Activated CD4-positive, alpha-beta T cell treated with anti-CD3 and anti-CD28 coated beads, Interleukin-2, amount 50 U/mL, for 16 hours (primary cell): ENCODE measurements around the gene CRCP.
"Not testable (repeated sequence)": the region's sequence is repeated elsewhere in the genome, so short reads cannot be mapped to it uniquely, and the experiment has no call there.

Source experiments
- DNase-seq: peaks from one replicate; pipeline ENCODE4 v3.0.0-alpha.2; 2020

The CRCP gene

GRCh38 chr7:66162622-66163021 lies 48.0 kb downstream of the CRCP start:
- no peak for DNase-seq

GRCh38 chr7:66163186-66163610 lies 48.6 kb downstream of the CRCP start:
- no peak for DNase-seq

GRCh38 chr7:66164356-66164755 lies 49.7 kb downstream of the CRCP start:
- DNase-seq: no peak

- DNase-seq: no peak
Observed at GRCh38 chr7:66167773-66168387, 53.2 kb downstream of the CRCP start.

GRCh38 chr7:66169616-66170015 lies 55.0 kb downstream of the CRCP start:
- no peak for DNase-seq

- no peak for DNase-seq
Observed at GRCh38 chr7:66170309-66171231, 55.9 kb downstream of the CRCP start.

- DNase-seq: not testable (repeated sequence)
Observed at GRCh38 chr7:66172536-66173401, 58.1 kb downstream of the CRCP start.

GRCh38 chr7:66173856-66174255 lies 59.2 kb downstream of the CRCP start:
- DNase-seq: no peak

GRCh38 chr7:66175006-66175405 lies 60.4 kb downstream of the CRCP start:
- DNase-seq: not testable (repeated sequence)

GRCh38 chr7:66176914-66177313 lies 62.3 kb downstream of the CRCP start:
- DNase-seq: no peak

- DNase-seq: no peak
Observed at GRCh38 chr7:66178258-66178657, 63.6 kb downstream of the CRCP start.

- DNase-seq: no peak
Observed at GRCh38 chr7:66181329-66181728, 66.7 kb downstream of the CRCP start.

GRCh38 chr7:66181845-66182244 lies 67.2 kb downstream of the CRCP start:
- no peak for DNase-seq

- DNase-seq: no peak
Observed at GRCh38 chr7:66182920-66183319, 68.3 kb downstream of the CRCP start.

- no peak for DNase-seq
Observed at GRCh38 chr7:66183700-66184099, 69.1 kb downstream of the CRCP start.

- no peak for DNase-seq
Observed at GRCh38 chr7:66185680-66186187, 71.1 kb downstream of the CRCP start.

GRCh38 chr7:66186991-66187390 lies 72.3 kb downstream of the CRCP start:
- DNase-seq: no peak

GRCh38 chr7:66187905-66188304 lies 73.3 kb downstream of the CRCP start:
- DNase-seq: no peak

GRCh38 chr7:66188645-66189044 lies 74.0 kb downstream of the CRCP start:
- no peak for DNase-seq

- DNase-seq: no peak
Observed at GRCh38 chr7:66189695-66190503, 75.3 kb downstream of the CRCP start.

GRCh38 chr7:66190504-66190857 lies 75.8 kb downstream of the CRCP start:
- DNase-seq: no peak

GRCh38 chr7:66193146-66193725 lies 78.6 kb downstream of the CRCP start:
- DNase-seq: no peak
